Stomach (tissue), 9 donors: ENCODE data around the gene PPP1R14B. TPM values are rescaled to one million over a fixed set of nuclear protein-coding genes. Genes with fewer than 3 reads are reported as not detected.

Experiments used
- DNase-seq, 2 donors: peaks; one replicate each; pipeline versions ENCODE4 v3.0.0 to v3.0.0-alpha.2; 2013 to 2019
- H3K27ac ChIP-seq, 5 donors: fragments of 200-600 bp in 4 of 5; sonication (generic) in 4 of 5; one replicate each; pipeline ENCODE4 v1.5.1; 2013 to 2019; ENCODE audit warnings: mild to moderate bottlenecking in 1 of 5, moderate library complexity in 1 of 5
- H3K27me3 ChIP-seq, 3 donors: fragments of 200-600 bp; sonication (generic); one replicate each; pipeline ENCODE4 v1.5.1; 2017 to 2019; ENCODE audit warnings: mixed run types in 1 of 3
- H3K36me3 ChIP-seq, 4 donors: fragments of 200-600 bp; sonication (generic); 1 replicate in 3 of 4; 2 replicates in 1 of 4; pipeline ENCODE4 v1.5.1; 2016 to 2019
- H3K4me1 ChIP-seq, 4 donors: fragments of 200-600 bp; sonication (generic); one replicate each; pipeline ENCODE4 v1.5.1; 2016 to 2019
- H3K4me3 ChIP-seq, 4 donors: fragments of 200-600 bp; sonication (generic) in 3 of 4; one replicate each; pipeline ENCODE4 v1.5.1; 2016 to 2019; ENCODE audit warnings: mild to moderate bottlenecking in 1 of 4
- H3K9me3 ChIP-seq, 4 donors: fragments of 200-600 bp; sonication (generic); one replicate each; pipeline ENCODE4 v1.5.1; 2016 to 2019
- CTCF ChIP-seq, 7 experiments: fragments of 450-650 bp in 4 of 7; fragments of 200-600 bp in 3 of 7; sonication (generic) in 3 of 7; IDR thresholded peaks; one replicate each; pipeline ENCODE4 v1.5.1; 2016 to 2019; ENCODE audit warnings: antibody characterized with exemption in 7 of 7, control low read depth in 2 of 7, mild to moderate bottlenecking in 1 of 7
- EP300 ChIP-seq: sonication (generic); formaldehyde crosslinking; IDR thresholded peaks from one replicate; pipeline ENCODE4 v1.6.1; 2017; ENCODE audit warnings: antibody characterized with exemption
- POLR2A ChIP-seq, 4 donors: fragments of 450-650 bp; IDR thresholded peaks; one replicate each; pipeline ENCODE4 v1.6.1; 2016; ENCODE audit warnings: antibody characterized with exemption in 4 of 4, control low read depth in 2 of 4, mild to moderate bottlenecking in 1 of 4, moderate library complexity in 1 of 4
- POLR2AphosphoS5 ChIP-seq, 3 donors: sonication (generic); formaldehyde crosslinking; IDR thresholded peaks; one replicate each; pipeline ENCODE4 v1.6.1; 2016; ENCODE audit warnings: antibody characterized with exemption in 3 of 3
- WGBS, 5 donors: extraction: QIAGEN DNeasy Blood & Tissue Kit in 3 of 5; methylation state at CpG; one replicate each; pipeline versions ENCODE4 v1.1.5 to v1.1.7; 2013 to 2018; 5-methylcytosine and 5-hydroxymethylcytosine counted together
- intact Hi-C: fragments of 100-400 bp; cut with DNase I; formaldehyde crosslinking; loops from one replicate; pipeline ENCODE4 v1.15.1; 2023; ENCODE audit warnings: low total_unique reads
- polyA plus RNA-seq, 3 donors: library from polyadenylated mRNA; stranded (reverse); fragments of 200-250 nt; gene quantifications; one replicate each; pipeline ENCODE4 v1.2.3, GENCODE V29; 2013
- total RNA-seq, 5 donors: library from RNA; depleted of rRNA; stranded (reverse); fragments of >200 nt; gene quantifications; one replicate each; pipeline versions ENCODE4 v1.1.0 to v1.2.3, GENCODE V29; 2014 to 2016
- donor health status: healthy with polysubstance abuse.
- donor health status: Bipolar disorder and iron deficiency.
- donor health status: healthy.

The PPP1R14B gene
- total and polyA plus RNA-seq, 8 donors = 39.3 to 234 (median 77.6) TPM

- peaks cover 0 to 9% (median 4%) of the 10 kb centered on the region in 4 donors for H3K36me3 ChIP-seq
- no peak for DNase-seq
- intact Hi-C loops = no loop called here
- H3K9me3 ChIP-seq = no peaks in the 10 kb centered on the region
- peak overlapping the region in 1 of 4 donors; percentile 9 for H3K4me3 ChIP-seq
- 68 to 83% (median 79%) methylated on average over 9 to 15 of the region's 15 CpGs for WGBS, 5 donors
- peaks cover 53 to 88% (median 83%) of the 10 kb centered on the region in 4 donors for H3K4me1 ChIP-seq
- H3K27me3 ChIP-seq = no peaks in the 10 kb centered on the region
- H3K27ac ChIP-seq = peak overlapping the region in 3 of 5 donors; percentile 26 to 95 (median 94)
- TF ChIP-seq CTCF (IDR thresholded peaks at IDR 0.05) = no peak
- no peak for TF ChIP-seq EP300
- TF ChIP-seq POLR2AphosphoS5 (IDR thresholded peaks at IDR 0.05) = no peak
- no peak for TF ChIP-seq POLR2A (IDR thresholded peaks at IDR 0.05)
These were observed 14.4 kb downstream of the PPP1R14B start for GRCh38 chr11:64232182-64232966.

- WGBS, 5 donors = 71 to 86% (median 81%) methylated on average over 7 of the region's 7 CpGs
- peak overlapping the region in 3 of 5 donors; percentile 14 to 95 (median 94) for H3K27ac ChIP-seq
These were observed 15.2 kb downstream of the PPP1R14B start for GRCh38 chr11:64231546-64231945.

GRCh38 chr11:64230985-64231365 lies 15.8 kb downstream of the PPP1R14B start:
- peak overlapping the region; percentile 66 to 73 (median 70) for H3K4me3 ChIP-seq
- no peaks in the 10 kb centered on the region for H3K27me3 ChIP-seq
- peak overlapping the region; percentile 91 to 96 (median 94) for H3K27ac ChIP-seq
- 4 to 11% (median 8%) methylated on average over 8 of the region's 8 CpGs for WGBS, 5 donors
- DNase-seq = no peak
- intact Hi-C loops = no loop called here
- peaks cover 58 to 83% (median 80%) of the 10 kb centered on the region in 4 donors for H3K4me1 ChIP-seq
- H3K36me3 ChIP-seq = no peaks in the 10 kb centered on the region
- no peak for TF ChIP-seq CTCF (IDR thresholded peaks at IDR 0.05)
- no peak for TF ChIP-seq POLR2A (IDR thresholded peaks at IDR 0.05)
- TF ChIP-seq POLR2AphosphoS5 (IDR thresholded peaks at IDR 0.05) = no peak
- TF ChIP-seq EP300 = no peak
- H3K9me3 ChIP-seq = no peaks in the 10 kb centered on the region

More at GRCh38 chr11:64231546-64231945, 15.2 kb downstream of the PPP1R14B start:
- Histone ChIP-seq H3K27me3 (no peaks in the 10 kb centered on the region), H3K9me3 (no peaks in the 10 kb centered on the region), H3K4me3 (peak overlapping the region in 1 of 4 donors; percentile 68), H3K36me3 (peaks cover 0 to 1% (median 0%) of the 10 kb centered on the region in 4 donors), H3K4me1 (peaks cover 60 to 88% (median 83%) of the 10 kb centered on the region in 4 donors)
- intact Hi-C loops = no loop called here
- TF ChIP-seq POLR2A (IDR thresholded peaks at IDR 0.05) = no peak
- no peak for DNase-seq

GRCh38 chr11:64230171-64230984 lies 16.4 kb downstream of the PPP1R14B start, which contains the start of gene DNAJC4:
Gene DNAJC4 (plus strand): TSS chr11:64230548. CDS start chr11:64230855, 307 bp downstream.
- 0 to 2% (median 0%) methylated on average over 43 to 62 of the region's 62 CpGs for WGBS, 5 donors
- DNase-seq = peak; percentile 96 to 98

More at GRCh38 chr11:64230171-64230984, 16.4 kb downstream of the PPP1R14B start, which contains the start of gene DNAJC4:
- peaks cover 55 to 80% (median 78%) of the 10 kb centered on the region in 4 donors for H3K4me1 ChIP-seq
- intact Hi-C loops = no loop called here
- peak within 1 kb of the TSS; percentile 66 to 73 (median 70) for H3K4me3 ChIP-seq
- H3K9me3 ChIP-seq = no peaks in the 10 kb centered on the region
- TF ChIP-seq CTCF (IDR thresholded peaks at IDR 0.05) (no peak), EP300 (no peak), POLR2AphosphoS5 (IDR thresholded peaks at IDR 0.05) (peak in 2 of 3 donors; percentile 50 to 61)
- H3K36me3 ChIP-seq = no peaks in the 10 kb centered on the region
- H3K27me3 ChIP-seq = no peaks in the 10 kb centered on the region
- peak within 1 kb of the TSS; percentile 91 to 96 (median 94) for H3K27ac ChIP-seq
